ENCODE results near the gene GANAB. TPM values are rescaled to one million over a fixed set of nuclear protein-coding genes. Genes with fewer than 3 reads are reported as not detected.

Gene GANAB
- total and polyA plus RNA-seq, 2 donors (not counting 1 experiment from before 2014, with no cell fraction given), result 279 to 328 TPM

DNA sequence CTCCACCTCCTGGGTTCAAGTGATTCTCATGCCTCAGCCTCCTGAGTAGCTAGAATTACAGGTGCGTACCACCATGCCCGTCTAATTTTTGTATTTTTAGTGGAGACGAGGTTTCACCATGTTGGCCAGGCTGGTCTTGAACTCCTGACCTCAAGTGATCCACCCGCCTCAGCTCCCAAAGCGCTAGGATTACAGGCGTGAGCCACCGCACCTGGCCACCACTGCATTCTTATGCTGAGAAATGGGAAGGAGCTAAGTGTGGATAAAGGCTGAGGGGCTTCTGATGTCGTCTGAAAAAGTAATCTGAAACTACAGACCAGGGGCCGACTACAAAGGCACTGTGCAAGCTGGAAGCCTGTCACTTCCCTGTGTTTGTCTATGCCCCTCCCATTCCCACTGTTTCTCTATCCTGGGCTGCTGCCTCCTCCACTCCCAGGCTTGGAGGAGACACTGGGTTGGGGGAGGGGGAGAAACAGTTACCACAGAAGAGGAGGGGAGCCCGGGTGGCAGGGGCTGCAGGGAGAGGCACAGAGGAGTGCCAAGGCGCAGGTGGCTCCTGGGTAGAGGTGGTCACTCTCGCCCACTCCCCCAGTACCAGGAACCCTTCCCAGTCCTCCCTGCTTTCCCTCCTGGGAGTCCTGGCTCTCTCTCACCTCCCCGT, 41.8 kb downstream of the GANAB start:
- TF ChIP-seq, protein P1, sequence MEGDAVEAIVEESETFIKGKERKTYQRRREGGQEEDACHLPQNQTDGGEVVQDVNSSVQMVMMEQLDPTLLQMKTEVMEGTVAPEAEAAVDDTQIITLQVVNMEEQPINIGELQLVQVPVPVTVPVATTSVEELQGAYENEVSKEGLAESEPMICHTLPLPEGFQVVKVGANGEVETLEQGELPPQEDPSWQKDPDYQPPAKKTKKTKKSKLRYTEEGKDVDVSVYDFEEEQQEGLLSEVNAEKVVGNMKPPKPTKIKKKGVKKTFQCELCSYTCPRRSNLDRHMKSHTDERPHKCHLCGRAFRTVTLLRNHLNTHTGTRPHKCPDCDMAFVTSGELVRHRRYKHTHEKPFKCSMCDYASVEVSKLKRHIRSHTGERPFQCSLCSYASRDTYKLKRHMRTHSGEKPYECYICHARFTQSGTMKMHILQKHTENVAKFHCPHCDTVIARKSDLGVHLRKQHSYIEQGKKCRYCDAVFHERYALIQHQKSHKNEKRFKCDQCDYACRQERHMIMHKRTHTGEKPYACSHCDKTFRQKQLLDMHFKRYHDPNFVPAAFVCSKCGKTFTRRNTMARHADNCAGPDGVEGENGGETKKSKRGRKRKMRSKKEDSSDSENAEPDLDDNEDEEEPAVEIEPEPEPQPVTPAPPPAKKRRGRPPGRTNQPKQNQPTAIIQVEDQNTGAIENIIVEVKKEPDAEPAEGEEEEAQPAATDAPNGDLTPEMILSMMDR (conservative IDR thresholded peaks at IDR 0.05 in 1 of 2, IDR thresholded peaks at IDR 0.05 in 1 of 2; ENCODE audit: low read depth in 1 of 2, low read length in 2 of 2), result no peak
- TF ChIP-seq EZH2 (IDR thresholded peaks at IDR 0.05; ENCODE audit: low read length, missing control alignments), result no peak
- Histone ChIP-seq H3K9ac (ENCODE audit: insufficient read depth, low read length) (no peak overlapping the region), H3K4me1 (ENCODE audit: control insufficient read depth, extremely low read depth, insufficient read depth, low read length) (peaks cover 6% of the 10 kb centered on the region), H3K36me3 (ENCODE audit: control insufficient read depth, insufficient read depth, low read length) (peaks cover 9% of the 10 kb centered on the region), H3K4me3 (replicated peaks in 1 of 4; ENCODE audit: control extremely low read depth in 1 of 4, insufficient read depth in 1 of 4, low read depth in 3 of 4, low read length in 4 of 4) (no peak overlapping the region), H3K27me3 (ENCODE audit: control insufficient read depth, insufficient read depth, low read length) (no peaks in the 10 kb centered on the region), H4K20me1 (ENCODE audit: control insufficient read depth, extremely low read depth, insufficient read depth, low read length) (no peaks in the 10 kb centered on the region), H3K27ac (ENCODE audit: insufficient read depth, low read length) (no peak overlapping the region), H3K9me3 (ENCODE audit: control insufficient read depth, insufficient read depth, low read depth, low read length) (no peaks in the 10 kb centered on the region), H2AFZ (ENCODE audit: low read length) (no peak overlapping the region), H3K4me2 (ENCODE audit: extremely low read depth, insufficient read depth, low read length) (no peak overlapping the region), H3K79me2 (ENCODE audit: control insufficient read depth, insufficient read depth, low read length) (peaks cover 19% of the 10 kb centered on the region)
- DNase-seq (ENCODE audit: low read depth in 2 of 2), result no peak

DNA sequence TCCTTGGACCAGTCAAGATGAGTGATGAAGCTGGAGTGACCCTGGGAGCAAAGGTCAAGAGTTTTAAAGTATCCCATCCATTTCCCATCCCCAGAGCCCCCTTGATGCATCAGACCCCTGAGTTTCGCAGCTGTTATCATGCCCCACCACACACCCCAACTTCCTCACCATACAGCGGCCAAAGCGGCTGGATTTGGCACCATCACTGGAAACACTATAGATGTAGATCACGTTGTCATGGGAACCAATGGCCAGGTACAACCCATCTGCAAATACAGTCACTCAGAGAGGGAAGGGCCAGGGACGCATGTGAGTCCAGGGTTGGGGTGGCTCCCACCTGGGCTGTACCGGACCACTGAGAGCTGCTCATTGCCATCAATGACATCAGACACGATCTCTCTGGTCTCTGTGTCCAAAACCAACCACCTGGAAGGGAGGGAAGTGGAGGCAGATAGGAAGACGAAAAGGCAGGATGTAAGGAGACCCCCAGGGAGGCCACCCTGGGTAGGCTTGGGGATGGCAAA, 42.6 kb downstream of the GANAB start:
- no peaks in the 10 kb centered on the region for H3K27me3 ChIP-seq (ENCODE audit: control insufficient read depth, insufficient read depth, low read length)
- DNase-seq (ENCODE audit: low read depth in 2 of 2), result no peak
- no peak overlapping the region for H3K4me3 ChIP-seq (replicated peaks in 1 of 4; ENCODE audit: control extremely low read depth in 1 of 4, insufficient read depth in 1 of 4, low read depth in 3 of 4, low read length in 4 of 4)
- H4K20me1 ChIP-seq (ENCODE audit: control insufficient read depth, extremely low read depth, insufficient read depth, low read length), result no peaks in the 10 kb centered on the region
- H2AFZ ChIP-seq (ENCODE audit: low read length), result no peak overlapping the region
- no peak for TF ChIP-seq EZH2 (IDR thresholded peaks at IDR 0.05; ENCODE audit: low read length, missing control alignments)
- TF ChIP-seq, protein P1 (conservative IDR thresholded peaks at IDR 0.05 in 1 of 2, IDR thresholded peaks at IDR 0.05 in 1 of 2; ENCODE audit: low read depth in 1 of 2, low read length in 2 of 2), result no peak
- H3K9ac ChIP-seq (ENCODE audit: insufficient read depth, low read length), result no peak overlapping the region
- peaks cover 6% of the 10 kb centered on the region for H3K4me1 ChIP-seq (ENCODE audit: control insufficient read depth, extremely low read depth, insufficient read depth, low read length)
- H3K79me2 ChIP-seq (ENCODE audit: control insufficient read depth, insufficient read depth, low read length), result peaks cover 22% of the 10 kb centered on the region
- H3K9me3 ChIP-seq (ENCODE audit: control insufficient read depth, insufficient read depth, low read depth, low read length), result no peaks in the 10 kb centered on the region
- H3K36me3 ChIP-seq (ENCODE audit: control insufficient read depth, insufficient read depth, low read length), result peaks cover 9% of the 10 kb centered on the region
- H3K27ac ChIP-seq (ENCODE audit: insufficient read depth, low read length), result no peak overlapping the region
- H3K4me2 ChIP-seq (ENCODE audit: extremely low read depth, insufficient read depth, low read length), result no peak overlapping the region

DNA sequence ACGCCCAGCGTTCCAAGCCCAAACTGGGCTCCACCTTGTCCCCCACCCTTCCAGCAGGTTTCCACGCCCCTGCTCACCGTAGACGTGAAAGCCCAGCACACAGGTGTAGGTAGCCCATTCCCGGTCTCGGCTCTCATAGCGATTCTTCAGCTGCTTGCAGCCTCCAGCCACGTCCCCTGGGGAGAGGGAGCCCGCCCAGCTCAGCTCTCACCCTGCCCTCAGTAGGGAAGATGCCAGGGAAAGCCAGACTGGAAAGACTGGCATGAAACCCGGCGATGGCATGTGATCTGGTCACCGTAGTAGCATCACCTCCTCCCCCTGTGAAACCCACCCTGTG, 43.4 kb downstream of the GANAB start:
- no peak overlapping the region for H3K9ac ChIP-seq (ENCODE audit: insufficient read depth, low read length)
- DNase-seq (ENCODE audit: low read depth in 2 of 2), result no peak
- H3K4me1 ChIP-seq (ENCODE audit: control insufficient read depth, extremely low read depth, insufficient read depth, low read length), result peaks cover 6% of the 10 kb centered on the region
- H4K20me1 ChIP-seq (ENCODE audit: control insufficient read depth, extremely low read depth, insufficient read depth, low read length), result no peaks in the 10 kb centered on the region
- H3K9me3 ChIP-seq (ENCODE audit: control insufficient read depth, insufficient read depth, low read depth, low read length), result no peaks in the 10 kb centered on the region
- peaks cover 7% of the 10 kb centered on the region for H3K36me3 ChIP-seq (ENCODE audit: control insufficient read depth, insufficient read depth, low read length)
- no peak for TF ChIP-seq EZH2 (IDR thresholded peaks at IDR 0.05; ENCODE audit: low read length, missing control alignments)
- TF ChIP-seq, protein P1 (conservative IDR thresholded peaks at IDR 0.05 in 1 of 2, IDR thresholded peaks at IDR 0.05 in 1 of 2; ENCODE audit: low read depth in 1 of 2, low read length in 2 of 2), result no peak
- no peak overlapping the region for H3K27ac ChIP-seq (ENCODE audit: insufficient read depth, low read length)
- H2AFZ ChIP-seq (ENCODE audit: low read length), result no peak overlapping the region
- H3K4me3 ChIP-seq (replicated peaks in 1 of 4; ENCODE audit: control extremely low read depth in 1 of 4, insufficient read depth in 1 of 4, low read depth in 3 of 4, low read length in 4 of 4), result peak overlapping the region in 2 of 4 experiments; percentile 27 to 77
- H3K79me2 ChIP-seq (ENCODE audit: control insufficient read depth, insufficient read depth, low read length), result peaks cover 30% of the 10 kb centered on the region
- H3K4me2 ChIP-seq (ENCODE audit: extremely low read depth, insufficient read depth, low read length), result peak overlapping the region; percentile 48
- no peaks in the 10 kb centered on the region for H3K27me3 ChIP-seq (ENCODE audit: control insufficient read depth, insufficient read depth, low read length)

Data from fibroblast of lung (primary cell).